K562 (cell line): ENCODE data around the gene DYNLT4. TPM values are rescaled to one million over a fixed set of nuclear protein-coding genes. Genes with fewer than 3 reads are reported as not detected.

ENCODE experiments used
- BMI1 ChIP-seq: fragments of 150-350 bp; IDR thresholded peaks from 2 replicates; pipeline ENCODE4 v1.6.1; 2014; ENCODE audit warnings: low read length
- ELF2 ChIP-seq: fragments of 250-450 bp; sonication (Bioruptor Pico); IDR thresholded peaks from 2 replicates; pipeline ENCODE4 v1.5.0; 2021; ENCODE audit warnings: mild to moderate bottlenecking
- FOS ChIP-seq: IDR thresholded peaks from 3 replicates; pipeline ENCODE4 v1.6.1; 2011; ENCODE audit not compliant: insufficient read length; ENCODE audit errors: extremely low read depth
- FUS ChIP-seq: fragments of 200-400 bp; formaldehyde crosslinking; optimal IDR thresholded peaks from 2 replicates; pipeline ENCODE3; 2017; ENCODE audit warnings: low read depth, low read length
- HCFC1 ChIP-seq: IDR thresholded peaks from 2 replicates; pipeline ENCODE4 v1.6.1; 2012; ENCODE audit warnings: low read depth, low read length, improper control_type of control experiment
- KHSRP ChIP-seq: fragments of 450-650 bp; IDR thresholded peaks from 2 replicates; pipeline ENCODE4 v1.6.1; 2017
- MAFF ChIP-seq: IDR thresholded peaks from 2 replicates; pipeline ENCODE4 v1.6.1; 2012; ENCODE audit warnings: low read length, improper control_type of control experiment
- NCOA2 ChIP-seq, 2 experiments: fragments of 450-650 bp; IDR thresholded peaks; 2 replicates each; pipeline ENCODE4 v1.6.1; 2018; ENCODE audit warnings: mild to moderate bottlenecking in 2 of 2, moderate library complexity in 1 of 2; ENCODE audit not compliant: partially characterized antibody in 2 of 2
- NUFIP1 ChIP-seq: fragments of 450-650 bp; IDR thresholded peaks from 2 replicates; pipeline ENCODE4 v1.6.1; 2018; ENCODE audit not compliant: partially characterized antibody
- POLR3A ChIP-seq: IDR thresholded peaks from 2 replicates; pipeline ENCODE4 v1.6.1; 2011; ENCODE audit warnings: borderline replicate concordance, mild to moderate bottlenecking, moderate library complexity; ENCODE audit not compliant: insufficient read length, insufficient read depth; ENCODE audit errors: extremely low read depth
- ZNF507 ChIP-seq: conservative IDR thresholded peaks from 2 replicates; pipeline ENCODE4 v1.6.1; 2017; ENCODE audit warnings: missing genetic modification characterization, missing compliant biosample characterization
- polyA plus RNA-seq, 8 experiments: library from polyadenylated mRNA; depleted of rRNA in 4 of 8; stranded (reverse) in 5 of 8; unstranded in 3 of 8; fragments of >200 nt; fragmentation: Nextera tagmentation in 2 of 8; fragmentation: Illumina TruSeq in 1 of 8; extraction: Ambion mirVana in 2 of 8; extraction: Trizol in 1 of 8; gene quantifications; 2 replicates each; pipeline versions ENCODE4 v1.2.1 to v1.2.3, GENCODE V29; 2011 to 2014; ENCODE audit warnings: inconsistent platforms in 1 of 8, missing spikeins in 1 of 8
- total RNA-seq, 7 experiments: library from RNA; depleted of rRNA in 6 of 7; stranded (reverse); fragments of >200 nt in 6 of 7; fragmentation: Illumina TruSeq in 2 of 7; extraction: Trizol in 2 of 7; gene quantifications; 2 replicates each; pipeline versions ENCODE4 v1.2.1 to v1.2.3, GENCODE V29; 2011 to 2021; ENCODE audit warnings: low replicate concordance in 1 of 7
- TF ChIP-seq, protein P1 (sequence below): fragments of 250-450 bp; sonication (Bioruptor Pico); IDR thresholded peaks from 2 replicates; pipeline ENCODE4 v1.4.0; 2020; ENCODE audit warnings: mild to moderate bottlenecking, moderate library complexity
- TF ChIP-seq, protein P2 (sequence below): sonication (generic); formaldehyde crosslinking; IDR thresholded peaks from 2 replicates; pipeline ENCODE4 v1.8.0; 2022; ENCODE audit warnings: mild to moderate bottlenecking, missing genetic modification reagents
- TF ChIP-seq, protein P3 (sequence below), 2 experiments: IDR thresholded peaks; 2 replicates each; pipeline ENCODE4 v1.6.1; 2012; ENCODE audit warnings: improper control_type of control experiment in 2 of 2, low read depth in 2 of 2, low read length in 2 of 2, borderline replicate concordance in 1 of 2
- TF ChIP-seq, protein P4 (sequence below): fragments of 450-650 bp; conservative IDR thresholded peaks from 2 replicates; pipeline ENCODE4 v1.6.1; 2016; ENCODE audit warnings: missing genetic modification characterization, low read depth, mild to moderate bottlenecking, missing compliant biosample characterization, moderate library complexity

Gene DYNLT4
- total and polyA plus RNA-seq, 9 of the 15 experiments (the other 6 are each of a cell fraction or from before 2014, with no cell fraction given) = 0.29 to 0.73 TPM; not detected in 7

DNA sequence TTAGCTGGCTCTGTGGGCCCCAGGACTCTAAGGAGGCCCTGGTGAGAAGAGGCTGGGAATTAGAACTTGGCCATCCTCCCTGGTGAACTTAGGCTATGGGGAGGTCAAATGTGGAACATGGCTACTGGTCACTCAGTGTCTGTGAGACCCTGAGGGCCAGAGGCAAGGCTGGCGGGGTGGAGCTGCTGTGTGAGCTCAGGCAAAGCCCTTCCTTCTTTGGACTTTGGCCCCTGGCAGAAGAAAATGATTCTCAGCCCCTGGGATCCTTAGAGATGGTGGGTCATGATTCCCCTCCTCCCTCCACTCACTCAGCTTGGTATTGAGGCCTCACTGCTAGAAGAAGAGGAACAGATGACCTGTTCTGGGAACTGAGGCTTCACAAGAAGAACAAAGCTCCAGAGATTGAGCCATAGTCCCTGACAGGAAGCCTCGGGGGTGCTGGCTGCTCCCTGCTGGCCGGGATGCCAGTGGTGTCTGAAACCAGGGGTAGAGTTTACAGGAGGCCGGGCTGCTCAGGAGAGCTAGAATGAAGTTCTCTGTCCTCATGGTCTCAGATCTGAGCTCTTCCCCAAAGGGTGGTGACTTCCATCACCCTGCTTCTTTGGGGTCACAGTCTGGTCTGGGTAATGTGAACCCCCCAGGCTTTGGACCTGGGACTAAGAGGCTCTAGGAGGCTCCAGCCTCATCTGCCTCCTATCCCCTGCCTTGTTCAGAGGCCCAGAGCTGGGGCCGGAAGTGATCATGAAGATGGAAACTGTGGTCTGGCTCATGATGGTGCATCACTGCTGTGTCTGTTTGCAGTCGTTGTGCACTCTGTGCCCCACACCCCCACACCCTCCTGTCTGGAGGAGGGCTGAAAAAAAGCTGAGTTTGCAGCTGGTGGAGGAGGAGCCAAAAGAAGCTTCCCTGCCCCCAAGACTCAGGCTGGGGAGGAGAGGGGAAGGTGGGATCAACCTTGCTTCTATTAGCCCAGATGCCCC is 2.1 kb upstream of the DYNLT4 start (continued):
- TF ChIP-seq NCOA2 (IDR thresholded peaks at IDR 0.05; ENCODE audit: partially characterized antibody in 2 of 2) (no peak), ZNF507 (tag) (no peak), ELF2 (CRISPR knock-in tag) (no peak), KHSRP (no peak), FUS (no peak), POLR3A (no peak), BMI1 (no peak), FOS (no peak), HCFC1 (no peak), MAFF (peak; percentile 47; the same call in 1 of the 2 replicates), NUFIP1 (no peak)
- TF ChIP-seq, protein P1, sequence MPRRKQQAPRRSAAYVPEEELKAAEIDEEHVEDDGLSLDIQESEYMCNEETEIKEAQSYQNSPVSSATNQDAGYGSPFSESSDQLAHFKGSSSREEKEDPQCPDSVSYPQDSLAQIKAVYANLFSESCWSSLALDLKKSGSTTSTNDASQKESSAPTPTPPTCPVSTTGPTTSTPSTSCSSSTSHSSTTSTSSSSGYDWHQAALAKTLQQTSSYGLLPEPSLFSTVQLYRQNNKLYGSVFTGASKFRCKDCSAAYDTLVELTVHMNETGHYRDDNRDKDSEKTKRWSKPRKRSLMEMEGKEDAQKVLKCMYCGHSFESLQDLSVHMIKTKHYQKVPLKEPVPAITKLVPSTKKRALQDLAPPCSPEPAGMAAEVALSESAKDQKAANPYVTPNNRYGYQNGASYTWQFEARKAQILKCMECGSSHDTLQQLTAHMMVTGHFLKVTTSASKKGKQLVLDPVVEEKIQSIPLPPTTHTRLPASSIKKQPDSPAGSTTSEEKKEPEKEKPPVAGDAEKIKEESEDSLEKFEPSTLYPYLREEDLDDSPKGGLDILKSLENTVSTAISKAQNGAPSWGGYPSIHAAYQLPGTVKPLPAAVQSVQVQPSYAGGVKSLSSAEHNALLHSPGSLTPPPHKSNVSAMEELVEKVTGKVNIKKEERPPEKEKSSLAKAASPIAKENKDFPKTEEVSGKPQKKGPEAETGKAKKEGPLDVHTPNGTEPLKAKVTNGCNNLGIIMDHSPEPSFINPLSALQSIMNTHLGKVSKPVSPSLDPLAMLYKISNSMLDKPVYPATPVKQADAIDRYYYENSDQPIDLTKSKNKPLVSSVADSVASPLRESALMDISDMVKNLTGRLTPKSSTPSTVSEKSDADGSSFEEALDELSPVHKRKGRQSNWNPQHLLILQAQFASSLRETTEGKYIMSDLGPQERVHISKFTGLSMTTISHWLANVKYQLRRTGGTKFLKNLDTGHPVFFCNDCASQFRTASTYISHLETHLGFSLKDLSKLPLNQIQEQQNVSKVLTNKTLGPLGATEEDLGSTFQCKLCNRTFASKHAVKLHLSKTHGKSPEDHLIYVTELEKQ (CRISPR knock-in tag) = no peak
- TF ChIP-seq, protein P2, sequence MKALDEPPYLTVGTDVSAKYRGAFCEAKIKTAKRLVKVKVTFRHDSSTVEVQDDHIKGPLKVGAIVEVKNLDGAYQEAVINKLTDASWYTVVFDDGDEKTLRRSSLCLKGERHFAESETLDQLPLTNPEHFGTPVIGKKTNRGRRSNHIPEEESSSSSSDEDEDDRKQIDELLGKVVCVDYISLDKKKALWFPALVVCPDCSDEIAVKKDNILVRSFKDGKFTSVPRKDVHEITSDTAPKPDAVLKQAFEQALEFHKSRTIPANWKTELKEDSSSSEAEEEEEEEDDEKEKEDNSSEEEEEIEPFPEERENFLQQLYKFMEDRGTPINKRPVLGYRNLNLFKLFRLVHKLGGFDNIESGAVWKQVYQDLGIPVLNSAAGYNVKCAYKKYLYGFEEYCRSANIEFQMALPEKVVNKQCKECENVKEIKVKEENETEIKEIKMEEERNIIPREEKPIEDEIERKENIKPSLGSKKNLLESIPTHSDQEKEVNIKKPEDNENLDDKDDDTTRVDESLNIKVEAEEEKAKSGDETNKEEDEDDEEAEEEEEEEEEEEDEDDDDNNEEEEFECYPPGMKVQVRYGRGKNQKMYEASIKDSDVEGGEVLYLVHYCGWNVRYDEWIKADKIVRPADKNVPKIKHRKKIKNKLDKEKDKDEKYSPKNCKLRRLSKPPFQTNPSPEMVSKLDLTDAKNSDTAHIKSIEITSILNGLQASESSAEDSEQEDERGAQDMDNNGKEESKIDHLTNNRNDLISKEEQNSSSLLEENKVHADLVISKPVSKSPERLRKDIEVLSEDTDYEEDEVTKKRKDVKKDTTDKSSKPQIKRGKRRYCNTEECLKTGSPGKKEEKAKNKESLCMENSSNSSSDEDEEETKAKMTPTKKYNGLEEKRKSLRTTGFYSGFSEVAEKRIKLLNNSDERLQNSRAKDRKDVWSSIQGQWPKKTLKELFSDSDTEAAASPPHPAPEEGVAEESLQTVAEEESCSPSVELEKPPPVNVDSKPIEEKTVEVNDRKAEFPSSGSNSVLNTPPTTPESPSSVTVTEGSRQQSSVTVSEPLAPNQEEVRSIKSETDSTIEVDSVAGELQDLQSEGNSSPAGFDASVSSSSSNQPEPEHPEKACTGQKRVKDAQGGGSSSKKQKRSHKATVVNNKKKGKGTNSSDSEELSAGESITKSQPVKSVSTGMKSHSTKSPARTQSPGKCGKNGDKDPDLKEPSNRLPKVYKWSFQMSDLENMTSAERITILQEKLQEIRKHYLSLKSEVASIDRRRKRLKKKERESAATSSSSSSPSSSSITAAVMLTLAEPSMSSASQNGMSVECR (CRISPR knock-in tag) = 0 out of 2 replicates have a peak, but pooled peaks have one; percentile 15
- TF ChIP-seq, protein P3, sequence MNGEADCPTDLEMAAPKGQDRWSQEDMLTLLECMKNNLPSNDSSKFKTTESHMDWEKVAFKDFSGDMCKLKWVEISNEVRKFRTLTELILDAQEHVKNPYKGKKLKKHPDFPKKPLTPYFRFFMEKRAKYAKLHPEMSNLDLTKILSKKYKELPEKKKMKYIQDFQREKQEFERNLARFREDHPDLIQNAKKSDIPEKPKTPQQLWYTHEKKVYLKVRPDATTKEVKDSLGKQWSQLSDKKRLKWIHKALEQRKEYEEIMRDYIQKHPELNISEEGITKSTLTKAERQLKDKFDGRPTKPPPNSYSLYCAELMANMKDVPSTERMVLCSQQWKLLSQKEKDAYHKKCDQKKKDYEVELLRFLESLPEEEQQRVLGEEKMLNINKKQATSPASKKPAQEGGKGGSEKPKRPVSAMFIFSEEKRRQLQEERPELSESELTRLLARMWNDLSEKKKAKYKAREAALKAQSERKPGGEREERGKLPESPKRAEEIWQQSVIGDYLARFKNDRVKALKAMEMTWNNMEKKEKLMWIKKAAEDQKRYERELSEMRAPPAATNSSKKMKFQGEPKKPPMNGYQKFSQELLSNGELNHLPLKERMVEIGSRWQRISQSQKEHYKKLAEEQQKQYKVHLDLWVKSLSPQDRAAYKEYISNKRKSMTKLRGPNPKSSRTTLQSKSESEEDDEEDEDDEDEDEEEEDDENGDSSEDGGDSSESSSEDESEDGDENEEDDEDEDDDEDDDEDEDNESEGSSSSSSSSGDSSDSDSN (IDR thresholded peaks at IDR 0.05; ENCODE audit: borderline replicate concordance in 1 of 2, low read depth in 2 of 2, low read length in 2 of 2) = 0 out of 4 replicates have a peak, but pooled peaks of 1 of the 2 experiments have one; percentile 16
- TF ChIP-seq, protein P4, sequence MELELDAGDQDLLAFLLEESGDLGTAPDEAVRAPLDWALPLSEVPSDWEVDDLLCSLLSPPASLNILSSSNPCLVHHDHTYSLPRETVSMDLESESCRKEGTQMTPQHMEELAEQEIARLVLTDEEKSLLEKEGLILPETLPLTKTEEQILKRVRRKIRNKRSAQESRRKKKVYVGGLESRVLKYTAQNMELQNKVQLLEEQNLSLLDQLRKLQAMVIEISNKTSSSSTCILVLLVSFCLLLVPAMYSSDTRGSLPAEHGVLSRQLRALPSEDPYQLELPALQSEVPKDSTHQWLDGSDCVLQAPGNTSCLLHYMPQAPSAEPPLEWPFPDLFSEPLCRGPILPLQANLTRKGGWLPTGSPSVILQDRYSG = no peak
